GM19395 (cell line): ENCODE data around the gene SYNE2.
"Not testable (repeated sequence)": the region's sequence is repeated elsewhere in the genome, so short reads cannot be mapped to it uniquely, and the experiment has no call there.

Experiments
- ATAC-seq: cut with Tn5 transposase; IDR thresholded peaks from one replicate; pipeline ENCODE4 v1.9.1; 2021; ENCODE audit warnings: mild to moderate bottlenecking, moderate library complexity; ENCODE audit not compliant: unreplicated experiment

Gene SYNE2

DNA sequence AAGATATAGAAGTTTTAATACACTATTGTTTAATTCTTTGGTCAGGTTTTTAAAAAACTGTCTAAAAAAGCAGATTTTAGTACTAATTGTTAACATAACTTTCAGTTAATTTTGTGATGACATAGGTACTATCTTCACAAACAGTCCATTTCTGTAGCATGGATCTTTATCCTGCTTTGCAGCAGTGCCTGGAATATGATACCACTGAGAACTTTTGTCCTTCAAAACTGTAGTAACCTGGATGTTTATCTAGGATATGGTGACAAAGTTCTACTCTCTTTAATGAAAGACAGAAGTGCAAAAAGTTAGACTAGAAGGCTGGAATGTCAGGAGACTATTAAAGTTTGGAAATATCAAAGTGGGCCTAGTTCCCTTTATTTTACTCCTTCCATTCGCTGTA, 159.9 kb downstream of the SYNE2 start:
- ATAC-seq, result no peak

DNA sequence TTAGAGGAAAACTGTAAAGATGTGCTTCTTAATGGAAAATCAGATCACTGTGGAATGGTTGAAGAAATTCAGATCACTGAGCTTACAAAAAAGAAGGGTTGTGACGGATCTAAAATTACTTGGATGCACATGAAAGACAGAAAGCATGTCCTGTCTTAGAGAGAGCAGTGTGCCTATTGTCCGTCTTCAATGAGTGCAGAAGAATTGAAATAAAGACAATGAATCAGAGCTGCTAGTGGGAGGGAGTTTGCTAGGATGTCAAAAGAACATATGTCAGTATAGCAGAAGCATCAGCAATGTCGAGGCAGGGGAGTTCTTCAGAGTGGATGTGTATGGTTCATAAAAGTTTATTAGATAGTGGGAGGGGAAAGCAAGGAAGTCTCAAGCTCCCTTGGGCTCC, 172.7 kb downstream of the SYNE2 start:
- no peak for ATAC-seq

DNA sequence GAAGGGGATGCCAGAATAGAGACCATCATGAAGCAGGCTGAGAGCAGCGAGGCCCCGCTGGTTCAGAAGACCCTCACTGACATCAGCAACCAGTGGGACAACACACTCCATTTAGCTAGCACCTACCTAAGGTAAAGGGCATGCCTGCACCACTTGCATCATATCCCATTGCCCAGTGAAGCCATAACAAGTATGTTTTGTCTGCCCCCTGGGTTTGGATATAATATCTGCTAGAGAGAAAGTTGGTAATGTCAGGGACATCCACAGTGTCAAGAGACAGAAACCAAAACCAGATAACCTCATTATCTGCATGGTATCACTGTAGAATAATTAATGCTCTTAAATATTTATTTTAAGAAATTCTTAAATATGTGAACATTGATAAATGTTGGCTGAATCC, 173.8 kb downstream of the SYNE2 start:
- ATAC-seq, result no peak

DNA sequence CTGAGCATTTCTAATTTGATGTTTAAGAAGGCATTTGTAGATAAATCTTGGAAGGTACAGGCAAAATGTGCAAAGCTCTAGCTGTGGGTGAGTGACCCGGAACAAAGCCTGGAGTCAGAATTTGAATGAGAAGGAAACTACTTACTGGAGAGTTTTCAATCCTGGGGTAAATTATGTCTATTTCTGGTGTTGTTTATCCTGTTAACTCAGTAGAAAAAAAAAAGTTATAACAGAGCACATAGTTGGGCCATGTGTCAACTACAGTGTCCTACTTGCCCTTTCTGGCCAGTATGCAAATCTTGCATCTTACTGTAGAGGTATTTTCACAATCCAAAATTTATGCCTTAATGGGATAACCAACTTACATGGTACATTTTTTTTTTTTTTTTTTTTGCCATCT, 182.3 kb downstream of the SYNE2 start:
- ATAC-seq, result no peak

DNA sequence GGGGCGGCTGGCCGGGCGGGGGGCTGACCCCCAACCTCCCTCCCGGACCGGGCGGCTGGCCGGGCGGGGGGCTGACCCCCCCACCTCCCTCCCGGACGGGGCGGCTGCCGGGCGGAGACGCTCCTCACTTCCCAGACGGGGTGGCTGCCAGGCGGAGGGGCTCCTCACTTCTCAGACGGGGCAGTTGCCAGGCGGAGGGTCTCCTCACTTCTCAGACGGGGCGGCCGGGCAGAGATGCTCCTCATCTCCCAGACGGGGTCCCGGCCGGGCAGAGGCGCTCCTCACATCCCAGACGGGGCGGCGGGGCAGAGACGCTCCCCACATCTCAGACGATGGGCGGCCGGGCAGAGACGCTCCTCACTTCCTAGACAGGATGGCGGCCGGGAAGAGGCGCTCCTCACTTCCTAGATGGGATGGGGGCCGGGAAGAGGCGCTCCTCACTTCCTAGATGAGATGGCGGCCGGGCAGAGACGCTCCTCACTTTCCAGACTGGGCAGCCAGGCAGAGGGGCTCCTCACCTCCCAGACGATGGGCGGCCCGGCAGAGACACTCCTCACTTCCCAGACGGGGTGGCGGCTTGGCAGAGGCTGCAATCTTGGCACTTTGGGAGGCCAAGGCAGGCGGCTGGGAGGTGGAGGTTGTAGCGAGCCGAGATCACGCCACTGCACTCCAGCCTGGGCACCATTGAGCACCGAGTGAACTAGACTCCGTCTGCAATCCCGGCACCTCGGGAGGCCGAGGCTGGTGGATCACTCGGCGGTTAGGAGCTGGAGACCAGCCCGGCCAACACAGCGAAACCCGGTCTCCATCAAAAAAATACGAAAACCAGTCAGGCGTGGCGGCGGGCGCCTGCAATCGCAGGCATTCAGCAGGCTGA, 185.3 kb downstream of the SYNE2 start:
- not testable (repeated sequence) for ATAC-seq

DNA sequence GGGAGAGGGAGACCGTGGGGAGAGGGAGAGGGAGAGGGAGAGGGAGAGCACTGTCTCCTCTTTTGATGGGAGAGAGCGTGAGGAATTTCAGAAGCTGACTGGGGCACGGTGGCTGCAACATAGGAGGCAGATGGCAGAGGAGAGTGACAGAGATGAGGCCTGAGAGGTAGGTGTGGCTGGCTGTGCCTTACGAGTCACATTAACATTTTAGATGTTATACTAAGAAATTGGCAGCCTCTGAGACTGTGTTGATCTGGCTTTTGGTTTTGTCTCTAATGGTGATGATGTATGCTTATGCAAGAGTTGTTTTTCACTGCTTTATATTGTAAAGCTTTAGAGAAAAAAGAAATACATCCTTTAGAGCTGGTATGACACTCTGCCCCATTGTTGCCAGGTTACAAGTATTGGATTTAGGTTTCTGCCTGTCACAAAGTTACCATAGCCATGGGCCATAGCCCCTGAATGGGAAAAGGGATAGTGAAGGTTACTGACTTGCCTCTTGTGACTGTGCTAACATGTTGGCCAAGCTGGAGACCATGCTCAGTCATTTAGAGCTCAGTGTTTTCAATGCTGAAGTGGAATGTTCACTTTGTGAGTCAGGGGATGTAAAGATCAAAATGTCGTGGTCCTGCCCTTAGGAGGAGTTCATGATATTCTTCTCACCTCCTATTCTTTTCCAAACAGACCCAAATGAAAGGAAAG, 186.2 kb downstream of the SYNE2 start:
- ATAC-seq, result no peak

DNA sequence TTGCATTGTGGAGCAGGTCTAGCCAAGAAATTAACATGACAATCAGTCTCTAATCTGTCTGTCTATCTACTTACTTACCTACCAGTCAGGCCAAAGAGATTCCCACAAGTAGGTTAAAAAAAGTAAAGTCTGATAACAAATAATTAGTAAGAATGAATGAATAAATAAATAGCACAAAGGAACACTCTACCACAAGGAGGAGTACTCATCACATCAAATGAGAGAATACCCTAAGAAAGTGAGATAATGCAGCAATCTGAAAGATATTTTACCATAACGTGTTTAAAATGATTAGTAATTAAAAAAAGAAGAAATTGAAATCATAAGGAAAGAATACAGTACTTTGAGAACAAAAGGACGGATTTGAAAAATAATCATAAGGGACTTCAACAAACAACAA, 187.2 kb downstream of the SYNE2 start:
- no peak for ATAC-seq

DNA sequence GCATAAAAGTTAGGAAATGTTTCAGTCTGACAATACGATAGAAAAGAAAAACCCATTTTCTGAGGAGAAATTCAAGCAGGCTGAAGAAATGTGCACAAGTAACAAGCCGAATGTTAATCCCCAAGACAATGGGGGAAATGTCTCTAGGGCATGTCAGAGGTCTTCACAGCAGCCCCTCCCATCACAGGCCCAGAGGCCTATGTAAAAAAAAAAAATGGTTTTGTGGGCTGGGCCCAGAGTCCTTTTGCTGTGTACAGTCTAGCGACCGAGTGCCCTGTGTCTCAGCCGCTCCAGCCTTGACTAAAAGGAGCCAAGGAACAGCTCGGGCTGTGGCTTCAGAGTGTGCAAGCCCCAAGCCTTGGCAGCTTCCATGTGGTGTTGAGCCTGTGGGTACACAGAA, 190.5 kb downstream of the SYNE2 start:
- not testable (repeated sequence) for ATAC-seq

DNA sequence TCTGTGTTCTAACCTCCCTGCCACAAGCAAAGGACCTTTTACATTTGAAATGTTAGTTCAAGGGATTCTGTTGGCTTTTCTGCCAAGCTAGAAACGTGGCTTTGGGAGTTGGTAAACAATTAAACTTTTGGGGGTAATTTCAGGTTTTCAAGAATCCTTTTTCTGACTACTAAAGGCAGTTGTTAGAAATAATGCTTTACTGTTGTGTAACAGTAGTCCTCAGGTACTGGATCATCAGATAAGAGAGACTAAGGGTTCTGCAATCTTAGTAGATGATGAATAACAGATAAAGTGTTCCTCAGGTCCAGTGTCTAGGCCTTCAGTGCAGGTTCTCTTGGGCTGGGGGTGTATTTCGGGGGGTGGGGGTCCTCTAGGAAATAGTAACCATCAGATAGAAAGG, 192.3 kb downstream of the SYNE2 start:
- ATAC-seq, result no peak

DNA sequence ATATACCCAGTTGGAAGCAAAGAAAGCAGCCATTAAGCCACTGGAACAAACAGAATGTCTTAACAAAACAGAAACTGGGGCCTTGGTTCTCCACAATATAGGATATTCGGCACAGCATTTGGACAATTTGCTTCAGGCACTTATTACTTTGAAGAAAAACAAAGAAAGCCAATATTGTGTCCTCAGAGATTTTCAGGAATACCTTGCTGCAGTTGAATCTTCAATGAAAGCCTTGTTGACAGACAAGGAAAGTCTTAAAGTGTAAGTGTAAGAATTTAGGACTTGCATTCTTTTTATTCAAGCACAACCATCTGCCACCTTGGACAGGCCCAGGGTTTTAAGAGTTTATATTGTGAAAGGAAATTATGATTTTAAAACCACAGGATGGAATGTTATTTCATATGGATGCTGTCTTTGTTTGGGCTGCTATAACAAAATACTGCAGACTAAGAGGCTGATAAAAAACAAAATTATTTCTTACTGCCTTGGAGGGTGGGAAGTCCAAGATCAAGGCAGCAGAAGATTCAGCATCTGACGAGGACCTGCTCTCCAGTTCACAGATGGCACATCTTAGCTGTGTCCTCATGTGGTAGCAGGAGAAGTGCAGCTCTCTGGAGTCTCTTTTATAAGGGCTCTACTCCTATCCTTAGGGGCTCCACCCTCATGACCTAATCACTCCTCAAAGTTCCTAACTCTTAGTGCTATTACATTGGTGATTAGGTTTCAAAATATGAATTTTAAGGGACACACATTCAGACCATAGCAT, 197.0 kb downstream of the SYNE2 start:
- ATAC-seq, result no peak

DNA sequence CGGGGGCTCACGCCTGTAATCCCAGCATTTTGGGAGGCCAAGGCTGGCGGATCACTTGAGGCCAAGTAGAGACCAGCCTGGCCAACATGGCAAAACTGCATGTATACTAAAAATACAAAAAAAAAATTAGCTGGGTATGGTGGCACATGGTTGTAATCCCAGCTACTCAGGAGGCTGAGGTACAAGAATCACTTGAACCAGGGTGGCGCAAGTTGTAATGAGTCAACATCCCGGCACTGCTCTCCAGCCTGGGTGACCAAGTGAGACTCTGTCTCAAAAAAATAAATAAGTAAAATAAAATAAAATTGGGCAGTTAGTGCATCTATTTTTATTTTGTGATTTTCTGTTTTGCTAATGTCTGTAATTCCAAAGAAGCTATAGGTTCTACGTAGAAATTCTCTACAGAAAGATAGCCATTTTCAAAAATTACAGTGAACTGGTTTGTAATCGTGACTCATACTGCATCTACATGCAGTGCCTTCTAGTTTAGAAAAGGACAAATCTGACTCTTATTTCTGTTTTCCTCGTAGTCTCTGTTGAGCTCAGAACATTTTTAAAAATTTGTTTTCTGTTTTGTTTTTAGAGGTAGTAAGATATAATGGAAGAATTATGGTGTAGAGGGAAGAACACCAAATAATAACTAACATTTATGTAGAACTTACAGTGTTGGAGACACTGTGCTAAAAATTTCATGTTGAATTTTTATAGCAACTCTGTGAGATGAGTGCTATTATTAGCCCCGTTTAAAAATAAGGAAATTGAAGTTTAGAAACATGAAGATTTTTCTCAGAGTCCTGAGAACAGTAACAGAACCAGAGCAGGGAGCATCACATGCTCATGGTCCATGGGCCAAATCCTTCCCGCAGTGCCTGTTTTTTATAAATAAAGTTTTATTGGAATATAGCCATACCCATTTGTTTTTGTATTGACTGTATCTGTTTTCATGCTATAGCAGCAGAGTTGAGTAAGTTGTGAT, 201.2 kb downstream of the SYNE2 start:
- no peak for ATAC-seq

DNA sequence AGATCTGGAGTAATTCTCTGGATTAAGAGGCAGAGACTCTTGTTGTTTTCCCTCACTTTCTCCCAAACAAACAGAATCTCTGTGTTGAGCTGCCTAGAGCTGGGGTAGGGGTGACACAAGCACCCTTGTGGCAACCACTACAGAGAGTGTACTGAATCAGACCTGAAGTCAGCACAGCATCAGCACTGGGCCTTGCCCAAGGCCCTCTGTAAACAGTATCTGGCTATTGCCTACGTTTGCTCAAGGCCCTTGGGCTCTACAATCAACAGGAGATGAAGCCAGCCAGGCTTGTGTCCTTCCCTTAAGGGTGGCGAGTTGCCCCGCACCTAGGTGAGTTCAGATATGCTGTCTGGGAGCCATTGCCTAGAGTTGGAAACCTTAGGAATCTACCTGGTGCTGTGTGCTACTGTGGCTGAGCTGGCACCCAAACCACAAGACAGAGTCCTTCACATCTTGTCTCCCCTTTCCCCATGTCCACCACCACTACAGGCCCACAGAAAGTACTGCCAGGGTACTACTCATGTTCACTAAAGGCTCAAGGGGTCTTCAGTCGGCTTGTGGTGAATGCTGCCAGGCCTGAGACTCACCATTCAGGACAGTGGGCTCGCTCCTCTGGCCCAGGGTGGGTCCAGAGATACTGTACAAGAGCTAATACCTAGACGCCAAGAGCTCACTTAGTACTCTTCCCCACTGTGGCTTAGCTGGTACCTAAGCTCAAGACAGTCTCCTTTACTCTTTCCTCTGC, 206.8 kb downstream of the SYNE2 start:
- no peak for ATAC-seq

DNA sequence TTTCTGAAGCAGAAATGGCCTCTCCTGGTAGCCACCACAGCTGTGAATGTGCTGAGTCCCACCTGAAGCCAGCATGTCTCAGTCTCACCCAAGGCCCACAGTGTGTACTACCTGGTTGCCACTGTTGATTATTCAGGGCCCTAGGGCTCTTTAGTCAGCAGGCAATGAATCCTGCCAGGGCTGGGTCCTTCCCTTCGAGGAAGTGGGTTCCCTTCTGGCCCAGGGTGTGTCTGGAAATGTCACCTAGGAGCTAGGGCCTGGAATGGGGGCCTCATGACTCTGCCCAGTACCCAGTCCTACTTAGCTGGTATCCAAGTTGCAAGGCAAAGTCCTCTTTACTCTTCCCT, 207.4 kb downstream of the SYNE2 start:
- ATAC-seq, result no peak

DNA sequence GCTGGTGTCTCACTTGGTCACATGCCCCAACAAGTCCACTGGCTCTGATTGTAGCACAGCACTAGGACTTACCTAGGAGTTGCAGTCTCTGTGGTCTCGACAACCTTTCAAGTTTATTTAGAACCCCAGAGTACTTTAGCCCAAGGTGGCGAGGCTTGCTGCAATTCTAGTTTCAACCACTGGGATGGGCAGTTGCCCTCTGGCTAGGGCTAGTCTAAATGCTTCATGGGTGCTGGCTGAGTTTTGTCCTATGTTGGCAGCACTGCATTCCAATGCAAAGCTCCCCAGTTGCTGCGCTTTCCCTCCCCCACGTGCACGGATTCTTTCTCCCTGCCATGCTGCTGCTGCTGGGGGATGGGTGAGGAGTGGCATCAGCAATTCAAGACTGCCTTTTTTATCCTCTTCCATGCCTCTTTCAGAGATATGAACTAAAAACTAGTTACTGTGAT, 207.9 kb downstream of the SYNE2 start:
- ATAC-seq, result no peak

DNA sequence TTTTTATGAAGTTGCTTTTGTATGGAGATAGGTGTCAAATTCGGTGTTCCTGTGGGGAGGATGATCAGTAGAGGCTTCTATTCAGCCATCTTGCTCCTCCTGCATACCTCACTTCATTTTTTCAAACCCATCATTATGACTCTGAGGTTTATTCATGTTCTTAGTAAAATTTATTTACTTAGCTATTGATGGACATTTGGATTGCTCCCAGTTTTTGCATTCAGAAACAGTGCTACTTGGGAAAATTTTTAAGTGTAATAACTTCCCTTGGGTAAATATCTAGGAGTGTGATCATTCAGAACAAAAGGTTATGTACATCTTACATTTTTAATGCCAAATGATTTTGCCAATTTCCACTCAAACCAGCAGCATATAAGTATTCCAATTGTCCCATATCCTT, 208.3 kb downstream of the SYNE2 start:
- no peak for ATAC-seq

DNA sequence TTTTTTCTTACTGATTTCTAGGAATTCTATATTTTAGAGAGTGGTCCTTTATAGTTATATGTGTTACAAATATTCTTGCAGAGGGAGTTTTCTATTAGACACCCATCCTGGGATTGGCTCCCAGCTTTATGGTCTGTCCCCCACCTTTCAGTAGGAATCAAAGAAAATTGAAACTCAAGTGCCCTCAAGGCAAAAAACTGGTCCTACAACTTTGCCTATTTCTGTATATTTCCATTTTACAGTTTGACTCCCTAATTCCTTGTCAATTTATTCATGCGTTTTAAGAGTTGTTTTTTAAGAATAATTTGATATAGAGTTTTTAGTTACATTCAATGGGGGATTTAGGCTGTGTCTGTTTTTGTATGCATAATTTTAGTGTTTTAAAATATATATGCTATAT, 208.9 kb downstream of the SYNE2 start:
- no peak for ATAC-seq

DNA sequence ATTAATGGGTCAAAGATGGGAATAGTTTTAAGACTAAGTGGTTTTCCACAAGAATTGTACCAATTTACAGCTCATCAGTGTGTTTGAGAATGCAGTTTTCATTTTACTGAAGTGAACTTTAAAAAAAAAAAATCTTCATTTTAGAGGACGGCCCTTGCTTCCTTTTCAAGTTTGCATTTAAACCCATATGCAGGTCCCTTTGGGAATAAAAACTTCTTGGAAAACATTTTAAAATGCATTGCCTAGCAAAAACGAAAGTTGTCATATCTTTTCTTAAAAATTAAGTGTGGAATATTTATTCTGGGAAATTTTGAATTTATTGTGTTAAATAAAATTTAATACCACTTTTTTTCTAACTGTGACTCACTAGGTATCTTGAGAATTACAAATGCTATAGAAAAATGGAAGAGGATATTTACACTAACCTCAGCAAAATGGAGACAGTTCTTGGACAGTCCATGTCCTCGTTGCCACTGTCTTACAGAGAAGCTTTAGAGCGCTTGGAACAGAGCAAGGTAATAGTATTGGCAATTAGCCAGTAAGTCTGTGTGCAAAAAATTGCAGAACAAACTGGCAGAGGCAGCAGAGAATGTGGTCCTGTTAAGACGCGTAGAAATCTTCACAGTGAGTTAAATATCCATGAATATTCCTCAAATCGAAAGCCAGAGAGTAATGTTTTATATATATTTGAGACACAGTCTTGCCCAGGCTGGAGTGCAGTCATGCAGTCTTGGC, 209.7 kb downstream of the SYNE2 start:
- ATAC-seq, result no peak

DNA sequence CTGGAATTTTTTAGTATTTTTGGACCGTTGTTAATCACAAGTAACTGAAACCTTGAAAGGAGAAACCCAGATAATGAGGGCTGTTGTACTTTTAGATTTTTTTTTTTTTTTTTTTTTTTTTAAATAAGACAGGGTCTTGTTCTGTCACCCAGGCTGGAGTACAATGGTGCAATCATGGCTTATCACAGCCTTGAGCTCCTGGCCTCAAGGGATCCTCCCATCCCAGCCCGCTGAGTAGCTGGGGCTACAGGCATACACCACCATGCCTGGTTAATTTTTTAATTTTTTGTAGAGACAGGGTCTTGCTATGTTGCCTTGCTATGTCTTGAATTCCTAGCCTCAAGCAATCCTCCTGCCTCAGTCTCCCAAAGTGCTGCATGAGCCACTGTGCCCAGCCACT, 211.6 kb downstream of the SYNE2 start:
- ATAC-seq, result no peak
